ENCODE measurements around the gene CACNA2D4.

CACNA2D4 gene

DNA sequence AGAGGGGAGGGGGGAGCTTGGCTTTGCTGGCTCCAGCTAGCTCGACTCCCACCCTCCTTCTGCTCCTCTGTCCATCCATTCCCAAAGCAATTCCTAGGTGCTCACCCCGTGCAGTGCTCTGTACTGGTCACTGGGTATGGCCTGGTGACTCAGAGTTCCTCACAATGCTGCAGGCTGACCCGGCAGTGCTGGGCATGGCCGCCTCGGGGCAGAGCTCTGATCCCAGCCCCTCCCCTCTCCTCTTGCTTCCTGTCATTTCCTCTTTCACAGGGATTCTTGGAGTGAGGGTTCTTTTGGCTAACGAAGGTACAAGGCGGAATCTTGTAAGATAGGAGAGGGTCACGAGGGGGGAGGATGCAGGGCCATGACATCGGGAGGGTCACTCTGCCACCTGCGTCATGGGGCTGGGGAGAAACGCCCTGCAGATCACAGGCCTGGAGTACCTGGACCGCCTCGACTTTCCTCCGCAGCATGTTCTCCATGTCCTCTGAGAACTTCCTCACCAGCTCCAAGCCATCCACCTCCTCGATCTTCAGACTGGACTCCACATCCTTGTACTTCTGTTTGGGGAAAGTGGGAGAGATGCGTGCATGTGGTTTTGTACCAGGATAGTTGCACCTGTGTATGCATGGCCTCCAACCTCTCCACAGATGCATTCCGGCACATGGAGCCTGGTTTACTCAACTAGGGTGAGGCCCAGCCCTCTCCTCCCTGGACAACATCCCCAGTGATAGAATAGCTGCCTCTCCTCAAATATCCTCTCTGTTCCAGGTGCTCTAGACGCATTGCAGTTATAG is 5.7 kb downstream of the CACNA2D4 start:
- no peak overlapping the region for H3K4me3 ChIP-seq (ENCODE audit: low read depth, low read length)
- no peak for DNase-seq (ENCODE audit: low read depth)
- TF ChIP-seq, protein P1, sequence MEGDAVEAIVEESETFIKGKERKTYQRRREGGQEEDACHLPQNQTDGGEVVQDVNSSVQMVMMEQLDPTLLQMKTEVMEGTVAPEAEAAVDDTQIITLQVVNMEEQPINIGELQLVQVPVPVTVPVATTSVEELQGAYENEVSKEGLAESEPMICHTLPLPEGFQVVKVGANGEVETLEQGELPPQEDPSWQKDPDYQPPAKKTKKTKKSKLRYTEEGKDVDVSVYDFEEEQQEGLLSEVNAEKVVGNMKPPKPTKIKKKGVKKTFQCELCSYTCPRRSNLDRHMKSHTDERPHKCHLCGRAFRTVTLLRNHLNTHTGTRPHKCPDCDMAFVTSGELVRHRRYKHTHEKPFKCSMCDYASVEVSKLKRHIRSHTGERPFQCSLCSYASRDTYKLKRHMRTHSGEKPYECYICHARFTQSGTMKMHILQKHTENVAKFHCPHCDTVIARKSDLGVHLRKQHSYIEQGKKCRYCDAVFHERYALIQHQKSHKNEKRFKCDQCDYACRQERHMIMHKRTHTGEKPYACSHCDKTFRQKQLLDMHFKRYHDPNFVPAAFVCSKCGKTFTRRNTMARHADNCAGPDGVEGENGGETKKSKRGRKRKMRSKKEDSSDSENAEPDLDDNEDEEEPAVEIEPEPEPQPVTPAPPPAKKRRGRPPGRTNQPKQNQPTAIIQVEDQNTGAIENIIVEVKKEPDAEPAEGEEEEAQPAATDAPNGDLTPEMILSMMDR (IDR thresholded peaks at IDR 0.05; ENCODE audit: control insufficient read depth, extremely low read depth, insufficient read depth): no peak

DNA sequence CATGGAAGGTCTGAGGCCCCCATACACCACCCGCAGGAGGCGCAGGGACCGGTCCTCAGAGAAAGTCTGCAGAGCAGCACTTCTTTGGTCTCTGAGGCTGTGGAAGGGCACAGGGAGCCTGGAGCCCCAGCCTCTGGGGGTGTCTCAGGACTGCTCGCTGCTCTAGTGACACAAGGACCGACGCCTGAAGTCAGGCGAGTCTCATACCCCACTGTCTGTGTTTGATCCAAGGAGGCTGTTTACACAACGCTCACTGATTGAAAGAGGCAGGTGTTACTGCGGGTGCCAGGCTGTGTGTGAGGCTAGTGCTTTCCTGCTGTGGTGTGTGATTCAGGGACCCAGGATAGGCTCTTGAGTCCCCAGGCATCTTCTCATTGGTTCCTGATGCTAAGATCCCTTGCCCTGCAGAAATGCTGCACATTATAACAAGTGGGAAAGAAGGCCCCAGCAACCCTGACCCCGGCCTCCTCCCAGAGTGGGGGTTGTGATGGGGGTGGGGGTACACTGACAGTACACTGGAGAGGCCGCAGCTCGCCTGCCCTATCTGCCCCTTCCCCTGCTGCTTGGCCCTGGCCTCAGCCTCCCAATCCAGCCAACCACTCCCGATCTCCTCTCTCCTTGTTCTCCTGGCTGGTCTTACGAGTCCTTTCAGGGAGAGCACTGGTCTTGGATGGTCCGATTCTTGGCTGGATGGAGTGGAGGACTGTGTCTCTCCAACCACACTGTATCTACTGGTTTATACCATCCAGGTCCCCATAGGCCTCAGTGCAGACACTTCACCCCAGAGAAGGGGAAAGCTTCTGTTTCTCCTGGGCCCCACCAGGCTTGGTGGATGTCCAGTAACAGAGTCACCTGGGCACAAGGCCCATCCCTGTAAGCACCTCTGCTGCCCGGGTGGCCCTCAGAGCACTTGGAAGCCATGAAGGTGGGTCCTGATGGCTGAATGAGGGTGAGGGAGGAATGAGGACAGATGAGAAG is 6.6 kb downstream of the CACNA2D4 start:
- TF ChIP-seq, protein P1 (IDR thresholded peaks at IDR 0.05; ENCODE audit: control insufficient read depth, extremely low read depth, insufficient read depth): no peak
- no peak for DNase-seq (ENCODE audit: low read depth)
- no peak overlapping the region for H3K4me3 ChIP-seq (ENCODE audit: low read depth, low read length)

GRCh38 chr12:1910468-1910867 is 8.0 kb downstream of the CACNA2D4 start:
- TF ChIP-seq, protein P1 (IDR thresholded peaks at IDR 0.05; ENCODE audit: control insufficient read depth, extremely low read depth, insufficient read depth): no peak

DNA sequence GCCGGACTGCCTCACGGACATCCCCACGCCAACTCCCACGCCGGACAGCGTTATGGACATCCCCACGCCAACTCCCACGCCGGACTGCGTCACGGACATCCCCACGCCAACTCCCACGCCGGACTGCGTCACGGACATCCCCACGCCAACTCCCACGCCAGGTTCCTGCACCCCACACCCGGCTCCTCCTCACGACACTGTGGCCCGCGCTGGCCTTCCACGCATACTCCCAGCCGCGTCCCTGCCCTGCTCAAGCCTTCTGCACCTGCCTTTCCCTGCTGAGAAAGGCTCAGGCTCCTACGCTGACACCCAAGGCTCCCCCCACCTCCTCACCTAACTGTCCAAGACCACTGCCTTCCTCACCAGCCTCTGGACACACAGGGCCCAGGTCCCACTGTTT is 9.7 kb downstream of the CACNA2D4 start:
- DNase-seq (ENCODE audit: low read depth): no peak
- no peak overlapping the region for H3K4me3 ChIP-seq (ENCODE audit: low read depth, low read length)
- TF ChIP-seq, protein P1 (IDR thresholded peaks at IDR 0.05; ENCODE audit: control insufficient read depth, extremely low read depth, insufficient read depth): no peak

More at GRCh38 chr12:1910468-1910867, 8.0 kb downstream of the CACNA2D4 start:
- H3K4me3 ChIP-seq (ENCODE audit: low read depth, low read length): no peak overlapping the region
- no peak for DNase-seq (ENCODE audit: low read depth)

GRCh38 chr12:1907652-1908611 is 10.5 kb downstream of the CACNA2D4 start:
- DNase-seq (ENCODE audit: low read depth): no peak
- TF ChIP-seq, protein P1 (IDR thresholded peaks at IDR 0.05; ENCODE audit: control insufficient read depth, extremely low read depth, insufficient read depth): no peak
- no peak overlapping the region for H3K4me3 ChIP-seq (ENCODE audit: low read depth, low read length)

DNA sequence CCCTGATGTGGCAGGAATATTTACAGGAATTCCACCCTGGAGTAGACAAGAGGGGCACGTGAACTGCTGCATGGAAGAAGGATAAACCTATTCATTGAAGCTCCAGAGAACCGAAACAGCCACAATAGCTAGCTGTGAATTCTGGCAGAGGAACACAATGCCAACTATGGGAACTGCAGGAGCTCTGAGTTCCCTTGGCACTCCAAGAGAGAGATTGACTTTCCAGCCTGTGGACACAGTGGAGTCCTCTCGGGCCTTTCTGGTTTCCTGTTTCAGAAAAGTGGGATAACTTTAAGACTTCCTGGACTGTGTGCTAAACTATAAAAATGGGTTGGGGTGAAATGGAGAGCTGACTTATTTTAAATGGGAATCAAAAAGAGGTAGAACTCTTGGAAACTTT is 11.9 kb downstream of the CACNA2D4 start:
- DNase-seq (ENCODE audit: low read depth): no peak
- TF ChIP-seq, protein P1 (IDR thresholded peaks at IDR 0.05; ENCODE audit: control insufficient read depth, extremely low read depth, insufficient read depth): no peak
- H3K4me3 ChIP-seq (ENCODE audit: low read depth, low read length): no peak overlapping the region

Measured in LNCaP clone FGC (cell line).